Measurements from ENCODE around the gene PKD2L1. TPM values are rescaled to one million over a fixed set of nuclear protein-coding genes. Genes with fewer than 3 reads are reported as not detected.
"Not testable (repeated sequence)": the region's sequence is repeated elsewhere in the genome, so short reads cannot be mapped to it uniquely, and the experiment has no call there.

The PKD2L1 gene
- total RNA-seq, 1 experiment from 2014 or later = not detected

DNA sequence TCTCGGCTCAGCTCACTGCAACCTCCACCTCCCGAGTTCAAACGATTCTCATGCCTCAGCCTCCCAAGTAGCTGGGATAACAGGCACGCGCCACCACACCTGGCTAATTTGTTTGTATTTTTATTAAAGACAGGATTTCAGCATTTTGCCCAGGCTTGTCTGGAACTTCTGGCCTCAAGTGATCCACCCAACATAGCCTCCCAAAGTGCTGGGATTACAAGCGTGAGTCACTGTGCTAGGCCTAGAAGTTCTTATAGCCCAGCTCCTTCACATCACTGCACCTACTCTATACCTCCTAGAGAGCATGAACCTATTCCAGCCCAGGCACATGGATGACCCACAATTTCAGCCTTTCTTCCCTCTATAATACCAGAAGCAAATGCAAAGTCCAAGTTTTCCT, 42.3 kb downstream of the PKD2L1 start:
- DNase-seq (ENCODE audit: low read depth) = no peak

DNA sequence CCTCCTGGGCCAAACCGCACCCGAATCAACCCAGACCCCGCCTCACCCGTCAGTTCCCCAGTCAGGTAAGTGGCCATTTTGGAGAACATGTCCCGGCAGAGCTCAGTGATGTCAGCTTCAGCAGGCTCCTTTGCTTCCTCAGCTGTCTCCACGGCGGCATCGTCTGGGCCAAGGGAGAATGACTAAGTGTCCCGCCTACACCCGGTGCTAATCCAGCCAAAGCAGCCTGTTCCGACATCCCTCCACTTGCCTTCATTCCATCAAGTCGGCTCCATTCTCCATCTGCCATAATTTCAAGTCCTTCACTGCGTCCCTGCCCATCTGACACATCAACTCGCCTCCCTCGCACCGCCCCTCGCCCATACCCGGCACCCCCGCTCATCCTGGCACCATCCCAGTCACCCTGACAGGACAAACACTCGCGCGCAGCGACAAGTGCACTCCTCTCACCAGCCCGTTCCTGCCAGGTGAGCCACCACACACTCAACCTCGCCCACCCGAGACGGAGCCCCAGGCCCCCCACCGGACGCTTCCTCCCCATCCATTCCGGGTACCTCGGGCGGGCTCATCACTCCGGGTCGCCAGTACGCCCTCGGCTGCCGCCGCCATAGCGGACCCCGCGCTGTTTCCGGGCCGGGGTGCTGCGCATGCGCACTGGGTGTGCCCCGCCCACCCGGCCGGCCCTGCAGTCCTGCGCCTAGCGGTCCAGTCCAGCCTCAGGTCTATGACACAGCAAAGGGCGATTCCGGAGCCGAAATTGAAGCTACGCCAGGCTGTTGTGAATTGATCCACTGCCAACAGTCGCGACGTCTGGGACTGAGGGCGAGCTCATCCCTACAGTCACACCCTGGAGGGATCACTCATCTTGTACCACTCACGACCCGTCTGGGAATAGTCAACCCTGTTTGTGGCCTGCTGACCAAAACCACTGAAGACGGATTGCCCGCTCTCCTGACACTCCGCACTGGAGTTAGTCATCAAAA, 43.7 kb downstream of the PKD2L1 start, which contains the start of gene BLOC1S2:
Gene BLOC1S2 (minus strand): TSS at position 630 of the 983 bp plus-strand sequence. CDS start 21 bp downstream, at position 609.
- peak; percentile 92 for DNase-seq (ENCODE audit: low read depth)

DNA sequence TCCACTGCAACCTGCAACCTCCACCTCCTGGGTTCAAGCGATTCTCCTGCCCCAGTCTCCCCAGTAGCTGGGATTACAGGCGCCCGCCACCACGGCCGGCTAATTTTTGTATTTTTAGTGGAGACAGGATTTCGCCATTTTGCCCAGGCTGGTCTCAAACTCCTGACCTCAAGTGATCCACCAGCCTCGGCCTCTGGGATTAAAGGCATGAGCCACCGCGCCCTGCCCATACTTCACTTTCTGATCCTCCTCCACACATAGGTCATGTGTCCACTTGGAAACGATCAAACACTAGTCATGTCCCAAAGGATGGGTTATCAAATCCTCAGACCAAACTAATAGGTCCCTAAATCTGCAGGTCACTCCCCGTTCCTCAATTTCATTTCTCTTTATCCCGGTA, 44.7 kb downstream of the PKD2L1 start:
- peak; percentile 45 for DNase-seq (ENCODE audit: low read depth)

DNA sequence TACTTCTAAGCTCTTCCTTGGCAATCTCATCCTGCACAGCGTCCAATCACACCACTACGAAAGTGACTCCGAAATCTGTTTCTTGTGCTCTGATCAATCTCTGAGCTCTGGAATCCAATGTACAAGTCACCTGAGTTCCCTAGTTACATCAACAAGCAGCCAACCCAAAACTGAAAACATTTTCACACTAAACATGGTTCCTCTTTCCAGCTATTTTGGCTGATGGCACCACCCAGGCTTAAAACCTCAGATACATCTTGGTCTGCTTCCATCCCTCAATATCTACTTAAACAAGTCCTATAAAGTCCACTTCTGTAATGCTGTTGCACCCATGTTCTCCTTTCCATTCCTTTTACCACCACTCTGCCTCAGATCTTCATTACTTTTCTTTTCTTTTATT, 47.1 kb downstream of the PKD2L1 start:
- DNase-seq (ENCODE audit: low read depth) = no peak

DNA sequence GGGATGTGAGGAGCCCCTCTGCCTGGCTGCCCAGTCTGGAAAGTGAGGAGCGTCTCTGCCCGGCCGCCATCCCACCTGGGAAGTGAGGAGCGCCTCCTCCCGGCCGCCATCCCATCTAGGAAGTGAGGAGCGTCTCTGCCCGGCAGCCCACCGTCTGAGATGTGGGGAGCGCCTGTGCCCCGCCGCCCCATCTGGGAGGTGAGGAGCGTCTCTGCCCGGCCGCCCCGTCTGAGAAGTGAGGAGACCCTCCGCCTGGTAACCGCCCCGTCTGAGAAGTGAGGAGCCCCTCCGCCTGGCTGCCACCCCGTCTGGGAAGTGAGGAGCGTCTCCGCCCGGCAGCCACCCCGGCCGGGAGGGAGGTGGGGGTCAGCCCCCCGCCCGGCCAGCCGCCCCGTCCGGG, 53.1 kb downstream of the PKD2L1 start:
- not testable (repeated sequence) for DNase-seq (ENCODE audit: low read depth)

DNA sequence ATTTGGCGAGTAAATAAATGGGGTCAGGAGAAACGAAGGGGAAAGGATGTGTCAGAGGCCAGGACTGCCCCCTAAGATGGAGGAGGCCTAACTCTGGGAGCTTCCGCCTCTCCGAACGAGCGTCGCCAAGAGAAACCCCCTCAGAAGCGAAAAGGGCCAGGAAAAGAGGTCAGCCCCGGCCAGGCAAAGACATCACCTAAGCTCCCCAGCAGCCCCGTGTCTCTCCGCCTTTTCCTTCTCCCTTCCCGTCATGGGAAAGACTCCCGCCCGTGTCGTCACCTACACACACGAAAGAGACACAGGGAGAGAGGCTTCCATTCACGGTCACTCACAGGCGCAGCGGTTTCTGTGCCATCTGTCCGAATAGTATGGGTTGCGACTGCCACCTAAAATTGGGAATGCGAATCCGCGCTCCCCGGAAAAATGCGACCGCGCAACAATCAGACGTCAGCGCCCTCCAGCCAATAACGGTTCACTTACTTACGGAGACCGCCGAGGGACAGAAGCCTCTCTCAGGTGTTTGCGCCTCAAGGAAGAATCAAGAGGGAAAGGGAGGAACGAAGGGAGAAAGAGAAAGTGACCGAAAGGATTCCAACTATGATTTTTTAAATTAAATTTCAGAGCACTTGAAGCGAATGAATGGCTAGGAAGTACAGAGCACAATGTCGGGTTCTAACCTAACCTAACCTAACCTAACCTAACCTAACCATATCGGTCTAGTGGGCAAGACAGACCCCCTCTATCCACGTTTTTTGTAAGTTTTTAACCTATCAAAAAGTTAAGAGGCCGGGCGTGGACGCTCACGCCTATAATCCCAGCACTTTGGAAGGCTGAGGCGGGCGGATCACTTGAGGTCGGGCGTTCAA, 62.6 kb downstream of the PKD2L1 start, which contains the start of gene CWF19L1:
Gene CWF19L1 (minus strand): TSS at position 400 of the 866 bp plus-strand sequence. CDS start 45 bp downstream, at position 355.
- peak; percentile 81 for DNase-seq (ENCODE audit: low read depth)

DNA sequence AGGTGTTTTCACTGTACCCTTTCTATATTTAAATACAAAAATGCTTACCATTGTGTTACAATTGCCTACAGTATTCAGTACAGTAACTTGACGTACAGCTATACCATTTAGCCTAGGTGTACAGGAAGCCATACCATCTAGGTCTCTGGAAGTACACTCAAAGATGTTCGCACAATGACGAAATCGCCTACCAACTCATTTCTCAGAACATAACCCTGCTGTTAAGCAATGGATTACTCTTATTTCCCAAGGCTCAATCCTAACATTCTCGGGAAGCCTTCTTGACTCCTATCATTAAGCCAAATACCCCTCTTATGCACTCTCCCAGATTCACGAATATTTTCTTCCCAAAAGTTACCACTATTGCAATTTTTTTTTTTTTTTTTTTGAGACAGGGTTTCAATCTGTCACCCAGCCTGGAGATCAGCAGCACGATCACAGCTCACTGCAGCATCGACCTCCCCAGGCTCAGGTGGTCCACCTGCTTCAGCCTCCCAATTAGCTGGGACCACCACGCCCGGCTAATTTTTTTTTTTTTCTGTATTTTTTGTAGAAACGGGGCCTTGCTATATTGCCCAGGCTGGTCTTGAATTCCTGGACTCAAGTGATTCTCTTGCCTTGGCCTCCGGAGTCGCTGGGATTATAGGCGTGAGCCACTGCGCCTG, 64.1 kb downstream of the PKD2L1 start:
- DNase-seq (ENCODE audit: low read depth) = no peak

DNA sequence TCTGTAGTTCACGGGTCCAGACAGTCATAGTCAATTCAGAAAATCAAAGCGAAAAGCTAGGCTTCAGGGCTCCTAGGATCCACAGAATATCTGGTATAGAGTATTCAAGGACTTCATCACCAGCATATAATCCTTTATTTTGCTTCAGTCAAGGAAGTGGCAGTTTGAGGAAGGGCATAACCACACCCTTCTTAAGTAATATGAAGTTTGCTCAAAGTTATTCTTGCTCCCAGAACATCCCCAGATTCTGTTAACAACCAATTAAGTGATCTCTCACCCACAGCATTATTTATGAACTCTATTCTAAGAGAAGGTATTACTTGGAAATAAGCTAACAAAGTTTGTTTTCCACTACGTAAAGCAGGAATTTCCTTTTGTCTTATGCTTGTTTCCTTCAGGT, 75.8 kb downstream of the PKD2L1 start:
- no peak for DNase-seq (ENCODE audit: low read depth)

DNA sequence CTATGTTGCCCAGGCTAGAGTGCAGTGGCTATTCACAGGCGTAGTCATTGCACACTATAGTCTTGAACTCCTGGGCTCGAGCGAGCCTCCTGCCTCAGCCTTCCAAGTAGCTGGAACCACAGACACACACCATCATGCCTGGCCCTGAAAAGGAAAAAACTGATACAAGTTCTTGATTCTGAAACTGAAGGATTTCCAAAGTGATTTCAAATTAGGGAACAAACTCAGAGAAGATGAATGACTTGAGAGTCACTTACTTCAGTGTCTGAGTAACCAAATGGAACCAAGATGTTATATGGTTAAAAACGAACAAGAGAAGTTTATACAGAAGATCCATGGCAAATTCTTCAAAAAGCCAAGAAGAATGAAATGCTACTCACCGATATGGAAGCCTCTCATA, 77.0 kb downstream of the PKD2L1 start:
- DNase-seq (ENCODE audit: low read depth) = no peak

DNA sequence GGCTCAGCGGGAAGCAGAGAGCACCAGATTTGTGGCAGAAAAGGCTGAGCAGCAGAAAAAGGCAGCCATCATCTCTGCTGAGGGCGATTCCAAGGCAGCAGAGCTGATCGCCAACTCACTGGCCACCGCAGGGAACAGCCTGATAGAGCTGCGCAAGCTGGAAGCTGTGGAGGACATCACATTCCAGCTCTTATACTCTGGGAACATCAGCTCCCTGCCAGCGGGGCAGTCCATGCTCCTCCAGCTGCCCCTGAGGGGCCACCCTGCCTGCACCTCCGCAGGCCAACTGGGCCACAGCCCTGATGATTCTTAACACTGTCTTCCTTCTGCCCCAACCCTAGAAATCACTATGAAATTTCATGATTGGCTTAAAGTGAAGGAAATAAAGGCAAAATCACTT, 81.2 kb downstream of the PKD2L1 start:
- no peak for DNase-seq (ENCODE audit: low read depth)

DNA sequence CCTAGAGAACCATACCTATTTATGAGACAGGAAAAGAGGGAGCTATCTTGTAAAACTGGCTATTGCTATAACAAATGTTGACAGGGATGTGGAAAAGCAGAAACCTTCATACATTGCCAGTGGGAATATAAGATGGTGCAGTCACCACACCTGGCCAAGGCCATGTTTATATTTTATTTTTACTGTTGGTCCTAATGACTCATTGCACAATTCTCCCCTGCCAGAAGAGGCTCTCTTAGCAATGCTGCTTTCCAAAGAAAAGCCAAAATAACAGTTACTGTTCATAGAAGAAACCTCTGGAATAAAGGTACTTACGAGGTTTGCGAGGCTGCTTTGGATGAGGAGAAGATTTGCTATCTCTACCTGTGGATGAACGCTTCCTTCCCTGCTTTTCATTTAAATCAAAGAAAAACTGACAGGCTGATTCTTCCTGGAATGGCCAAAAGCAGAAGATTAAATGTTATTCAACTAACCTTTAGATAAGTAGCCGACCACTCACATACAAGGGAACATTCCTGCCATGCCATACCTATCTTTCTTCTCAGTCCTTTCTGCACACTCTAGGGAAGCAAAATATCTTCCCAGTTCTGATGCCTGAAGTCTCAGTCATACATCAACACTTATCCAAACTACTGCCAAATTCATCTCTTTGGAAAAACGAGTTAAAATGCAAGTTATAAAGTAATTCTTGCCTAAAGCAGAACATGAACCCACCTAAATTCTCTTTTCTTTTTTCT, 84.4 kb downstream of the PKD2L1 start:
- no peak for DNase-seq (ENCODE audit: low read depth)

DNA sequence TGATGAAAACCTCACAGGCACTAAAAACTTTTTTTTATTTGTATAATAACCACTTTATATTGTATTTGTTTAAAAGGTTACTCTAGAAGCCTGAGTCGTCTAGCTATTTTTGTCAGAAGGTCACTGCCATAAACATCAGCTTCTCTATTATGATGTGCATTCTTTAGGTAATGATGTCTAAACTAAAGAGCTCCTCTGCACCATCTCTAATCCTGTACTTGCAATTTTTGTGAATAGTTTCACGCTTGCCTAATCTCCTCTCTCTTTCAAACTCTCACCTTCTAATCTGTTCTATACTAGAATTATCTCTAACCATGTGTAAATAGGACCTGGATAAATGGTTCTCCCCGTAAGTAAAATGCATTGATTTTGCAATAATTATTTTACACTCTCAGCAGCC, 90.2 kb downstream of the PKD2L1 start:
- DNase-seq (ENCODE audit: low read depth) = no peak

DNA sequence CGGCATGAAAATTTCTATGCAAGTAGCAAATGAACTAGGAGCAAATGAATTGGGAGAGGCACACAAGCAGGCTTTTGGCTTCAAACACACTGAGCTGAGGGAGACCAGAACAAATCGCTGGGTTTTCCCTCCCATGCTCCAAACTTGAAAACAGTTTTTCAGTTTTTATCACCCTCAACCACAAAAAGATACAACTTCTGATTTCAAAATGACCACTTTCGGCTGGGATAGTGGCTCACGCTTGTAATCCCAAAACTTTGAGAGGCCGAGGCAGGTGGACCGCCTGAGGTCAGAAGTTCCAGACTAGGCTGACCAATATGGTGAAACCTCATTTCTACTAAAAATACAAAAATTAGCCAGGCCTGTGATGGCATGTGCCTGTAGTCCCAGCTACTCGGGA, 91.6 kb downstream of the PKD2L1 start:
- DNase-seq (ENCODE audit: low read depth) = no peak

Other genes starting within 250 kb of the PKD2L1 start
- gene CPN1, start 248.4 kb downstream of the PKD2L1 start, total RNA-seq (2014; rRNA removed) = not detected in 2 replicates
- gene ERLIN1, start 144.2 kb downstream of the PKD2L1 start, total RNA-seq (2014; rRNA removed) = 74.7 and 75.7 TPM in 2 replicates
- gene CHUK, start 100.6 kb downstream of the PKD2L1 start, total RNA-seq (2014; rRNA removed) = 34.9 and 36.3 TPM in 2 replicates
- 32.1 and 33.5 TPM in 2 replicates for gene CWF19L1, start 62.6 kb downstream of the PKD2L1 start, total RNA-seq (2014; rRNA removed)
- 83.8 and 86.3 TPM in 2 replicates for gene BLOC1S2, start 43.5 kb downstream of the PKD2L1 start, total RNA-seq (2014; rRNA removed)
- gene SCD, start 17.0 kb upstream of the PKD2L1 start, total RNA-seq (2014; rRNA removed) = 60.3 and 88.5 TPM in 2 replicates
- not detected in 2 replicates for gene WNT8B, start 132.8 kb upstream of the PKD2L1 start, total RNA-seq (2014; rRNA removed)
- gene SEC31B, start 189.6 kb upstream of the PKD2L1 start, total RNA-seq (2014; rRNA removed) = 1.5 and 2.6 TPM in 2 replicates
- gene NDUFB8, start 199.6 kb upstream of the PKD2L1 start, total RNA-seq (2014; rRNA removed) = 133 and 183 TPM in 2 replicates
- 6.3 and 8.9 TPM in 2 replicates for gene HIF1AN, start 205.7 kb upstream of the PKD2L1 start, total RNA-seq (2014; rRNA removed)